ENCODE results near the gene MAPK14.
A peak's percentile ranks its signal among the peaks of the same experiment; 100 is the strongest.
"Not testable (repeated sequence)": the region's sequence is repeated elsewhere in the genome, so short reads cannot be mapped to it uniquely, and the experiment has no call there.

Gene MAPK14

GRCh38 chr6:36068586-36068985 lies 41.0 kb downstream of the MAPK14 start:
- Mint-ChIP-seq H3K36me3 (ENCODE audit: low read depth) (peaks cover 27% of the 10 kb centered on the region), H3K9me3 (no peaks in the 10 kb centered on the region), H3K4me3 (no peak overlapping the region), H3K27me3 (no peaks in the 10 kb centered on the region), H3K4me1 (ENCODE audit: low read depth) (peaks cover 68% of the 10 kb centered on the region), H3K27ac (peak overlapping the region; percentile 30)
- DNase-seq = no peak

- Mint-ChIP-seq H3K27ac (no peak overlapping the region), H3K4me1 (ENCODE audit: low read depth) (peaks cover 60% of the 10 kb centered on the region), H3K9me3 (no peaks in the 10 kb centered on the region), H3K4me3 (no peak overlapping the region), H3K36me3 (ENCODE audit: low read depth) (peaks cover 25% of the 10 kb centered on the region), H3K27me3 (no peaks in the 10 kb centered on the region)
- no peak for DNase-seq
These were observed 42.0 kb downstream of the MAPK14 start for GRCh38 chr6:36069573-36069972.

- no peaks in the 10 kb centered on the region for H3K27me3 Mint-ChIP-seq
- H3K27ac Mint-ChIP-seq = peak overlapping the region; percentile 11
- H3K9me3 Mint-ChIP-seq = no peaks in the 10 kb centered on the region
- DNase-seq = no peak
- H3K4me1 Mint-ChIP-seq (ENCODE audit: low read depth) = peaks cover 54% of the 10 kb centered on the region
- no peak overlapping the region for H3K4me3 Mint-ChIP-seq
- peaks cover 20% of the 10 kb centered on the region for H3K36me3 Mint-ChIP-seq (ENCODE audit: low read depth)
These were observed 42.6 kb downstream of the MAPK14 start for GRCh38 chr6:36070252-36070651.

GRCh38 chr6:36071281-36071680 lies 43.7 kb downstream of the MAPK14 start:
- H3K9me3 Mint-ChIP-seq = no peaks in the 10 kb centered on the region
- H3K36me3 Mint-ChIP-seq (ENCODE audit: low read depth) = peaks cover 28% of the 10 kb centered on the region
- no peak for DNase-seq
- H3K4me3 Mint-ChIP-seq = no peak overlapping the region
- H3K27me3 Mint-ChIP-seq = no peaks in the 10 kb centered on the region
- H3K4me1 Mint-ChIP-seq (ENCODE audit: low read depth) = peaks cover 52% of the 10 kb centered on the region
- no peak overlapping the region for H3K27ac Mint-ChIP-seq

GRCh38 chr6:36071714-36072113 lies 44.1 kb downstream of the MAPK14 start:
- Mint-ChIP-seq H3K9me3 (no peaks in the 10 kb centered on the region), H3K27ac (peak overlapping the region; percentile 45), H3K27me3 (no peaks in the 10 kb centered on the region), H3K36me3 (ENCODE audit: low read depth) (peaks cover 30% of the 10 kb centered on the region), H3K4me1 (ENCODE audit: low read depth) (peaks cover 52% of the 10 kb centered on the region), H3K4me3 (no peak overlapping the region)
- no peak for DNase-seq

GRCh38 chr6:36072681-36073080 lies 45.1 kb downstream of the MAPK14 start:
- Mint-ChIP-seq H3K4me1 (ENCODE audit: low read depth) (peaks cover 46% of the 10 kb centered on the region), H3K27ac (no peak overlapping the region), H3K27me3 (no peaks in the 10 kb centered on the region), H3K9me3 (no peaks in the 10 kb centered on the region), H3K4me3 (no peak overlapping the region), H3K36me3 (ENCODE audit: low read depth) (peaks cover 39% of the 10 kb centered on the region)
- DNase-seq = no peak

- DNase-seq = no peak
- Mint-ChIP-seq H3K27ac (no peak overlapping the region), H3K9me3 (no peaks in the 10 kb centered on the region), H3K4me3 (no peak overlapping the region), H3K4me1 (ENCODE audit: low read depth) (peaks cover 37% of the 10 kb centered on the region), H3K36me3 (ENCODE audit: low read depth) (peaks cover 49% of the 10 kb centered on the region), H3K27me3 (no peaks in the 10 kb centered on the region)
These were observed 46.0 kb downstream of the MAPK14 start for GRCh38 chr6:36073587-36073986.

GRCh38 chr6:36075656-36076055 lies 48.0 kb downstream of the MAPK14 start:
- peak overlapping the region; percentile 7 for H3K27ac Mint-ChIP-seq
- H3K4me1 Mint-ChIP-seq (ENCODE audit: low read depth) = peaks cover 32% of the 10 kb centered on the region
- no peaks in the 10 kb centered on the region for H3K9me3 Mint-ChIP-seq
- DNase-seq = no peak
- H3K4me3 Mint-ChIP-seq = no peak overlapping the region
- no peaks in the 10 kb centered on the region for H3K27me3 Mint-ChIP-seq
- H3K36me3 Mint-ChIP-seq (ENCODE audit: low read depth) = peaks cover 69% of the 10 kb centered on the region

GRCh38 chr6:36076178-36077063 lies 48.8 kb downstream of the MAPK14 start:
- Mint-ChIP-seq H3K4me1 (ENCODE audit: low read depth) (peaks cover 36% of the 10 kb centered on the region), H3K9me3 (no peaks in the 10 kb centered on the region), H3K27me3 (no peaks in the 10 kb centered on the region), H3K27ac (peak overlapping the region; percentile 15), H3K36me3 (ENCODE audit: low read depth) (peaks cover 77% of the 10 kb centered on the region), H3K4me3 (no peak overlapping the region)
- DNase-seq = no peak

- Mint-ChIP-seq H3K27ac (no peak overlapping the region), H3K27me3 (no peaks in the 10 kb centered on the region), H3K4me1 (ENCODE audit: low read depth) (peaks cover 28% of the 10 kb centered on the region), H3K9me3 (no peaks in the 10 kb centered on the region), H3K36me3 (ENCODE audit: low read depth) (peaks cover 85% of the 10 kb centered on the region), H3K4me3 (no peak overlapping the region)
- no peak for DNase-seq
These were observed 50.6 kb downstream of the MAPK14 start for GRCh38 chr6:36078159-36078558.

- H3K27me3 Mint-ChIP-seq = no peaks in the 10 kb centered on the region
- no peaks in the 10 kb centered on the region for H3K9me3 Mint-ChIP-seq
- no peak for DNase-seq
- no peak overlapping the region for H3K27ac Mint-ChIP-seq
- H3K4me1 Mint-ChIP-seq (ENCODE audit: low read depth) = peaks cover 31% of the 10 kb centered on the region
- peaks cover 93% of the 10 kb centered on the region for H3K36me3 Mint-ChIP-seq (ENCODE audit: low read depth)
- no peak overlapping the region for H3K4me3 Mint-ChIP-seq
These were observed 52.0 kb downstream of the MAPK14 start for GRCh38 chr6:36079601-36080000.

- H3K27ac Mint-ChIP-seq = peak overlapping the region; percentile 45
- H3K9me3 Mint-ChIP-seq = no peaks in the 10 kb centered on the region
- peaks cover 18% of the 10 kb centered on the region for H3K4me1 Mint-ChIP-seq (ENCODE audit: low read depth)
- no peak for DNase-seq
- no peaks in the 10 kb centered on the region for H3K27me3 Mint-ChIP-seq
- H3K4me3 Mint-ChIP-seq = no peak overlapping the region
- H3K36me3 Mint-ChIP-seq (ENCODE audit: low read depth) = peaks cover 98% of the 10 kb centered on the region
These were observed 54.7 kb downstream of the MAPK14 start for GRCh38 chr6:36082318-36082717.

- peaks cover 19% of the 10 kb centered on the region for H3K4me1 Mint-ChIP-seq (ENCODE audit: low read depth)
- no peak overlapping the region for H3K4me3 Mint-ChIP-seq
- no peaks in the 10 kb centered on the region for H3K9me3 Mint-ChIP-seq
- no peaks in the 10 kb centered on the region for H3K27me3 Mint-ChIP-seq
- peak overlapping the region; percentile 16 for H3K27ac Mint-ChIP-seq
- peaks cover 95% of the 10 kb centered on the region for H3K36me3 Mint-ChIP-seq (ENCODE audit: low read depth)
- DNase-seq = no peak
These were observed 55.8 kb downstream of the MAPK14 start for GRCh38 chr6:36083446-36083845.

- H3K27ac Mint-ChIP-seq, H3K4me3 Mint-ChIP-seq, DNase-seq, H3K9me3 Mint-ChIP-seq, H3K27me3 Mint-ChIP-seq: not testable (repeated sequence)
- Mint-ChIP-seq H3K4me1 (ENCODE audit: low read depth) (peaks cover 12% of the 10 kb centered on the region), H3K36me3 (ENCODE audit: low read depth) (peaks cover 83% of the 10 kb centered on the region)
These were observed 60.6 kb downstream of the MAPK14 start for GRCh38 chr6:36088204-36088603.

GRCh38 chr6:36089048-36089447 lies 61.4 kb downstream of the MAPK14 start:
- peaks cover 75% of the 10 kb centered on the region for H3K36me3 Mint-ChIP-seq (ENCODE audit: low read depth)
- H3K27ac Mint-ChIP-seq = no peak overlapping the region
- H3K9me3 Mint-ChIP-seq = no peaks in the 10 kb centered on the region
- no peak overlapping the region for H3K4me3 Mint-ChIP-seq
- no peak for DNase-seq
- peaks cover 14% of the 10 kb centered on the region for H3K4me1 Mint-ChIP-seq (ENCODE audit: low read depth)
- H3K27me3 Mint-ChIP-seq = no peaks in the 10 kb centered on the region

All from activated T-cell treated with anti-CD3 and anti-CD28 coated beads, Interleukin-2, amount 50 U/mL, for 24 hours (primary cell).